NCI-H460 (cell line): ENCODE data around the gene NR3C2. TPM values are rescaled to one million over a fixed set of nuclear protein-coding genes. Genes with fewer than 3 reads are reported as not detected.
A peak's percentile ranks its signal among the peaks of the same experiment; 100 is the strongest.

Experiments
- DNase-seq: peaks from one replicate; pipeline ENCODE4 v3.0.0-alpha.2; 2016; ENCODE audit warnings: low read depth; ENCODE audit errors: extremely low read depth
- total RNA-seq: library from RNA; depleted of rRNA; stranded (reverse); fragments of >200 nt; shearing (Covaris generic); gene quantifications from 2 replicates; pipeline ENCODE4 v1.2.3, GENCODE V29; 2014

NR3C2 gene
- total RNA-seq, 1 experiment from 2014 or later = 0.15 TPM

- no peak for DNase-seq
Observed at GRCh38 chr4:148060264-148061140, 381.7 kb downstream of the NR3C2 start.

- no peak for DNase-seq
Observed at GRCh38 chr4:148059617-148060180, 382.5 kb downstream of the NR3C2 start.

- no peak for DNase-seq
Observed at GRCh38 chr4:148057984-148058859, 384.0 kb downstream of the NR3C2 start.

GRCh38 chr4:148057516-148057915, 384.7 kb downstream of the NR3C2 start:
- no peak for DNase-seq

- DNase-seq = peak; percentile 5
Observed at GRCh38 chr4:148056879-148057278, 385.3 kb downstream of the NR3C2 start.

- DNase-seq = no peak
Observed at GRCh38 chr4:148055844-148056243, 386.4 kb downstream of the NR3C2 start.

GRCh38 chr4:148054275-148054674, 387.9 kb downstream of the NR3C2 start:
- no peak for DNase-seq

- DNase-seq = no peak
Observed at GRCh38 chr4:148053298-148054003, 388.8 kb downstream of the NR3C2 start.

- DNase-seq = no peak
Observed at GRCh38 chr4:148052448-148052847, 389.8 kb downstream of the NR3C2 start.

GRCh38 chr4:148051403-148051802, 390.8 kb downstream of the NR3C2 start:
- DNase-seq = no peak

GRCh38 chr4:148048598-148048997, 393.6 kb downstream of the NR3C2 start:
- DNase-seq = no peak

- DNase-seq = no peak
Observed at GRCh38 chr4:148044912-148045352, 397.3 kb downstream of the NR3C2 start.

GRCh38 chr4:148044089-148044911, 397.9 kb downstream of the NR3C2 start:
- DNase-seq = no peak

GRCh38 chr4:148041606-148042329, 400.4 kb downstream of the NR3C2 start:
- no peak for DNase-seq

- no peak for DNase-seq
Observed at GRCh38 chr4:148034813-148035212, 407.4 kb downstream of the NR3C2 start.

GRCh38 chr4:148030193-148030873, 411.9 kb downstream of the NR3C2 start:
- DNase-seq = peak; percentile 49

GRCh38 chr4:148029781-148030180, 412.4 kb downstream of the NR3C2 start:
- no peak for DNase-seq
